ENCODE measurements around the gene AASS. TPM values are rescaled to one million over a fixed set of nuclear protein-coding genes. Genes with fewer than 3 reads are reported as not detected.

Gene AASS
- total and polyA plus RNA-seq, 2 experiments from 2014 or later: 368 to 789 TPM

- Histone ChIP-seq H4K20me1 (replicated peaks; ENCODE audit: insufficient read depth) (no peaks in the 10 kb centered on the region), H3K4me3 (no peak overlapping the region), H3F3A (replicated peaks; ENCODE audit: low read depth) (no peaks in the 10 kb centered on the region), H3K27ac (ENCODE audit: low read depth) (no peak overlapping the region), H3K27me3 (ENCODE audit: insufficient read depth) (no peaks in the 10 kb centered on the region), H3K4me2 (no peak overlapping the region), H2AFZ (no peak overlapping the region), H3K36me3 (ENCODE audit: insufficient read depth) (peaks cover 40% of the 10 kb centered on the region), H3K79me2 (replicated peaks; ENCODE audit: insufficient read depth) (no peaks in the 10 kb centered on the region), H3K4me1 (ENCODE audit: insufficient read depth) (no peaks in the 10 kb centered on the region), H3K9me2 (ENCODE audit: insufficient read depth) (no peaks in the 10 kb centered on the region)
- ATAC-seq: no peak
- DNase-seq (ENCODE audit: low spot score): no peak
- no peaks in the 10 kb centered on the region for H3K4me1 Mint-ChIP-seq
- H3K27ac Mint-ChIP-seq: no peak overlapping the region
- H3K36me3 Mint-ChIP-seq (ENCODE audit: low read depth): peaks cover 76% of the 10 kb centered on the region
- H3K27me3 Mint-ChIP-seq (ENCODE audit: insufficient read depth, low read depth, poor library complexity): no peaks in the 10 kb centered on the region
- no peak overlapping the region for H3K4me3 Mint-ChIP-seq
- TF ChIP-seq, protein P1, sequence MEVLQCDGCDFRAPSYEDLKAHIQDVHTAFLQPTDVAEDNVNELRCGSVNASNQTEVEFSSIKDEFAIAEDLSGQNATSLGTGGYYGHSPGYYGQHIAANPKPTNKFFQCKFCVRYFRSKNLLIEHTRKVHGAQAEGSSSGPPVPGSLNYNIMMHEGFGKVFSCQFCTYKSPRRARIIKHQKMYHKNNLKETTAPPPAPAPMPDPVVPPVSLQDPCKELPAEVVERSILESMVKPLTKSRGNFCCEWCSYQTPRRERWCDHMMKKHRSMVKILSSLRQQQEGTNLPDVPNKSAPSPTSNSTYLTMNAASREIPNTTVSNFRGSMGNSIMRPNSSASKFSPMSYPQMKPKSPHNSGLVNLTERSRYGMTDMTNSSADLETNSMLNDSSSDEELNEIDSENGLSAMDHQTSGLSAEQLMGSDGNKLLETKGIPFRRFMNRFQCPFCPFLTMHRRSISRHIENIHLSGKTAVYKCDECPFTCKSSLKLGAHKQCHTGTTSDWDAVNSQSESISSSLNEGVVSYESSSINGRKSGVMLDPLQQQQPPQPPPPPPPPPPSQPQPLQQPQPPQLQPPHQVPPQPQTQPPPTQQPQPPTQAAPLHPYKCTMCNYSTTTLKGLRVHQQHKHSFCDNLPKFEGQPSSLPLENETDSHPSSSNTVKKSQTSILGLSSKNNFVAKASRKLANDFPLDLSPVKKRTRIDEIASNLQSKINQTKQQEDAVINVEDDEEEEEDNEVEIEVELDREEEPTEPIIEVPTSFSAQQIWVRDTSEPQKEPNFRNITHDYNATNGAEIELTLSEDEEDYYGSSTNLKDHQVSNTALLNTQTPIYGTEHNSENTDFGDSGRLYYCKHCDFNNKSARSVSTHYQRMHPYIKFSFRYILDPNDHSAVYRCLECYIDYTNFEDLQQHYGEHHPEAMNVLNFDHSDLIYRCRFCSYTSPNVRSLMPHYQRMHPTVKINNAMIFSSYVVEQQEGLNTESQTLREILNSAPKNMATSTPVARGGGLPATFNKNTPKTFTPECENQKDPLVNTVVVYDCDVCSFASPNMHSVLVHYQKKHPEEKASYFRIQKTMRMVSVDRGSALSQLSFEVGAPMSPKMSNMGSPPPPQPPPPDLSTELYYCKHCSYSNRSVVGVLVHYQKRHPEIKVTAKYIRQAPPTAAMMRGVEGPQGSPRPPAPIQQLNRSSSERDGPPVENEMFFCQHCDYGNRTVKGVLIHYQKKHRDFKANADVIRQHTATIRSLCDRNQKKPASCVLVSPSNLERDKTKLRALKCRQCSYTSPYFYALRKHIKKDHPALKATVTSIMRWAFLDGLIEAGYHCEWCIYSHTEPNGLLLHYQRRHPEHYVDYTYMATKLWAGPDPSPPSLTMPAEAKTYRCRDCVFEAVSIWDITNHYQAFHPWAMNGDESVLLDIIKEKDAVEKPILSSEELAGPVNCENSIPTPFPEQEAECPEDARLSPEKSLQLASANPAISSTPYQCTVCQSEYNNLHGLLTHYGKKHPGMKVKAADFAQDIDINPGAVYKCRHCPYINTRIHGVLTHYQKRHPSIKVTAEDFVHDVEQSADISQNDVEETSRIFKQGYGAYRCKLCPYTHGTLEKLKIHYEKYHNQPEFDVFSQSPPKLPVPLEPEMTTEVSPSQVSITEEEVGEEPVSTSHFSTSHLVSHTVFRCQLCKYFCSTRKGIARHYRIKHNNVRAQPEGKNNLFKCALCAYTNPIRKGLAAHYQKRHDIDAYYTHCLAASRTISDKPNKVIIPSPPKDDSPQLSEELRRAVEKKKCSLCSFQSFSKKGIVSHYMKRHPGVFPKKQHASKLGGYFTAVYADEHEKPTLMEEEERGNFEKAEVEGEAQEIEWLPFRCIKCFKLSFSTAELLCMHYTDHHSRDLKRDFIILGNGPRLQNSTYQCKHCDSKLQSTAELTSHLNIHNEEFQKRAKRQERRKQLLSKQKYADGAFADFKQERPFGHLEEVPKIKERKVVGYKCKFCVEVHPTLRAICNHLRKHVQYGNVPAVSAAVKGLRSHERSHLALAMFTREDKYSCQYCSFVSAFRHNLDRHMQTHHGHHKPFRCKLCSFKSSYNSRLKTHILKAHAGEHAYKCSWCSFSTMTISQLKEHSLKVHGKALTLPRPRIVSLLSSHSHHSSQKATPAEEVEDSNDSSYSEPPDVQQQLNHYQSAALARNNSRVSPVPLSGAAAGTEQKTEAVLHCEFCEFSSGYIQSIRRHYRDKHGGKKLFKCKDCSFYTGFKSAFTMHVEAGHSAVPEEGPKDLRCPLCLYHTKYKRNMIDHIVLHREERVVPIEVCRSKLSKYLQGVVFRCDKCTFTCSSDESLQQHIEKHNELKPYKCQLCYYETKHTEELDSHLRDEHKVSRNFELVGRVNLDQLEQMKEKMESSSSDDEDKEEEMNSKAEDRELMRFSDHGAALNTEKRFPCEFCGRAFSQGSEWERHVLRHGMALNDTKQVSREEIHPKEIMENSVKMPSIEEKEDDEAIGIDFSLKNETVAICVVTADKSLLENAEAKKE (CRISPR knock-in tag; IDR thresholded peaks at IDR 0.05): no peak
- no peaks in the 10 kb centered on the region for H3K9me3 Mint-ChIP-seq
Observed at GRCh38 chr7:122038904-122039303, 105.1 kb downstream of the AASS start.

DNA sequence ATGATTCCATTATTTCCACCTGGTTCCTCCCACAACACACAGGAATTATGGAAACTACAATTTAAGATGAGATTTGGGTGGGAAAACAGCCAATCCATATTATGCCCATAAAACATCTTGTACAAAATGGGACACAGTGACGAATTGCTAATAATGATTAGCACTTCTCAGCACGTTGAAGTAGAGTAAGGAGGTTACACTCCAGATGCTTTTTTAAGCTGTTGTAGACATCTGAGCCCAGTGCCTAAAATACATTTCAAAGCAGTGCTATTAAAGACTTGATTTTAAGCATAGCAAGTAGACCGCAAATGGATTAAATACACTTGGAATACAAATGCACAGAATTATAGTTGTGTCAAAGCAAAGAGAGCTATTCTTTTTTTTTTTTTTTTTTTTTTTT lies 105.9 kb downstream of the AASS start:
- no peaks in the 10 kb centered on the region for H3K9me3 Mint-ChIP-seq
- ATAC-seq (no peak), DNase-seq (ENCODE audit: low spot score) (no peak)
- H3K27ac Mint-ChIP-seq: no peak overlapping the region
- H3K36me3 Mint-ChIP-seq (ENCODE audit: low read depth): peaks cover 70% of the 10 kb centered on the region
- no peaks in the 10 kb centered on the region for H3K9me2 ChIP-seq (ENCODE audit: insufficient read depth)
- H3F3A ChIP-seq (replicated peaks; ENCODE audit: low read depth): no peaks in the 10 kb centered on the region
- no peak overlapping the region for H3K4me3 Mint-ChIP-seq
- H3K27me3 ChIP-seq (ENCODE audit: insufficient read depth): no peaks in the 10 kb centered on the region
- H2AFZ ChIP-seq: no peak overlapping the region
- no peak overlapping the region for H3K4me2 ChIP-seq
- no peaks in the 10 kb centered on the region for H4K20me1 ChIP-seq (replicated peaks; ENCODE audit: insufficient read depth)
- H3K27ac ChIP-seq (ENCODE audit: low read depth): no peak overlapping the region
- H3K36me3 ChIP-seq (ENCODE audit: insufficient read depth): peaks cover 33% of the 10 kb centered on the region
- H3K4me1 Mint-ChIP-seq: no peaks in the 10 kb centered on the region
- H3K4me1 ChIP-seq (ENCODE audit: insufficient read depth): no peaks in the 10 kb centered on the region
- H3K4me3 ChIP-seq: no peak overlapping the region
- H3K79me2 ChIP-seq (replicated peaks; ENCODE audit: insufficient read depth): no peaks in the 10 kb centered on the region
- H3K27me3 Mint-ChIP-seq (ENCODE audit: insufficient read depth, low read depth, poor library complexity): no peaks in the 10 kb centered on the region
- no peak for TF ChIP-seq ZNF331 (CRISPR knock-in tag; IDR thresholded peaks at IDR 0.05; ENCODE audit: low read depth)
- TF ChIP-seq EZH2 (IDR thresholded peaks at IDR 0.05; ENCODE audit: low read depth, unreplicated experiment): no peak
- no peak for TF ChIP-seq ETS1 (IDR thresholded peaks at IDR 0.05)
- no peak for TF ChIP-seq REST (IDR thresholded peaks at IDR 0.05; ENCODE audit: unreplicated experiment)
- TF ChIP-seq ZNF114 (CRISPR knock-in tag; IDR thresholded peaks at IDR 0.05): no peak
- TF ChIP-seq NANOG (IDR thresholded peaks at IDR 0.05; ENCODE audit: borderline replicate concordance): no peak
- TF ChIP-seq POLR2AphosphoS5 (IDR thresholded peaks at IDR 0.05; ENCODE audit: low read depth): no peak
- no peak for TF ChIP-seq JUNB (IDR thresholded peaks at IDR 0.05; ENCODE audit: unreplicated experiment)
- TF ChIP-seq EZH2phosphoT487 (IDR thresholded peaks at IDR 0.05; ENCODE audit: unreplicated experiment): no peak

Measured in GM23338 (cell line).